GM12873 (cell line): Measurements from ENCODE around the gene FUT2.

ENCODE experiments used
- CTCF ChIP-seq: IDR thresholded peaks from 2 replicates; pipeline ENCODE4 v1.5.1; 2012; ENCODE audit warnings: low read depth, mild to moderate bottlenecking, moderate library complexity, low read length, control low read depth; ENCODE audit not compliant: insufficient read depth; ENCODE audit errors: missing control alignments

The FUT2 gene

GRCh38 chr19:48713041-48713863 lies 17.5 kb downstream of the FUT2 start:
- TF ChIP-seq CTCF, result peak; percentile 40

- TF ChIP-seq CTCF, result no peak
Observed at GRCh38 chr19:48713864-48714755, 18.3 kb downstream of the FUT2 start.

- no peak for TF ChIP-seq CTCF
Observed at GRCh38 chr19:48714759-48715675, 19.2 kb downstream of the FUT2 start.

DNA sequence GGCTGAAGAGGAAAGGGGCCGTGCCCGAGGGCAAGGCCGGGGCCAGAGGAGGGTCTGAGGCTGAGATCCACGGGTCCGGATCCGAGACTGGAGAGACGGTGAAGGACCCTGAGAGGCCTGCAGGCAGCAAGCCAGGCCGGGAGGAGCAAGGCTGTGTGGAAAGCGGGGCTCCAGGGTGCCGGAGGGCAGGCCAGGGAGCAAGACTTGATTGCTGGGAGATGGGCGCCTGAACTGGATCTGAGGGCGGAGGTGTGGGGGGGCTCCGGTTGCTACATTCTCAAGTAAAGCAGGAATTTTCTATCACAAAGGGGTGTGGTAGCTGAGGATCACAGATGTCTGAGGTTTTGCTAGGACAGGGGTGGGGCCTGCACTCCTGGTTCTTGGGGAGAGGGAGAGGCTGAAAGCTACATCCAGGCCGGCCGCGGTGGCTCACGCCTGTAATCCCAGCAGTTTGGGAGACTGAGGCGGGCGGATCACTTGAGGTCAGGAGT lies 20.0 kb downstream of the FUT2 start:
- TF ChIP-seq CTCF, result no peak

DNA sequence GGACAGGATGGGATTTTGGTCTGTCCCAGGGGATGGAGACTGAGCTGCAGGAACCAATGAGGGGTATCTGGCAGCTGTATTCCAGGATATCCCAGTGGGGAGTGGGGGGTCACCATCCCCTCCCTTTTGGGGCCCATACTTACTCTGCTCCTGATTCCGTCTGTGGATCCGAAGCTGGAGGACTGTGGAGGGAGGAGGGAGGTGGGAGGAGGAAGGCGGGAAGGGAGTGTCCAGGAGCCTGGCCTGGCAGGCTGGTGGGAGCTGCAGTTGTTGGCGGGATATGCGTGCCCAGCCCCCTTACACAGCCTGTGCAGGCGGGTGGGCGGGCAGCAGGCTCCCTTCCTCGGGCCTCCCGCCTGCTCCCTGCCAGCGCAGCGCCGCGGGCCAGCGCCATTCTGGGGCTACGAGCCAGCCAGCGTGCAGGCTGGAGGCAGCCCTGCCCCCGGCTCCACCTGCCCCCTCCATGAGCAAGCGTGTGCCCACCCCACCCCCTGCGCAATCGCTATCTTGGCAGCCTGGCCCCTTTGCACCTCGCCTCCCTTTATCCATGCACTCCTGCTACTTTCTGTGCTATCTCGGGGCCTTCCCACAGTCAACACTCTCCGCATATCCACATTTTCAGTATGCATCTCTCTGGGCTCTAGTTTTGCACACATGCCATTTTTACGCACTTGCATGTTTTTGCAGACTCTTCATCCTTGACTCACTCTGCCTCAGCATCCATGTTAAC lies 21.0 kb downstream of the FUT2 start:
- TF ChIP-seq CTCF, result no peak

DNA sequence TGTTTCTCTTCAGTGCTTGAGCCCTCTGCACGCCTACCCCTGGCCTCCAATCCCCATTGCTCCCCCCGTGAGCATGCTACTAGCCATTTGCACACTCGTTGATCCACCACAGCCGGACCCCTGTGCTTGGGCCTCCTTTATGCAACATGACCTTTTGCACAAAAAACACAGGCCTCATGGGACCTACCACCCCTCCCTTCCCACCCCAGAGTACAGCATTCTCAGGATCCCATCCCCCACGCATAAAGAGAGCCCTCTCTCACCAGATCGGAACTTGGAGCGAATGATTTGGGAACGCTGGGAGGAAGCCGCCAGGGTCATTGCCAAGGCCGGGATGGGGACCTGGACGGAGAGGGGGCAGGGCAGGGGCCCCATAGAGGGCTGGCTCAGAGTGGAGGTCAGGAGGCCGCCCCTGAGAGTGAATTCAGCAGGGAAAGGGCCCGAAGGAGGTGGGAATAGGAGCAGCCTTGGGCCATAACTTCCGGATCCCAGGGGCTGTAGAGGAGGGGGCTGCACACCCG lies 23.0 kb downstream of the FUT2 start:
- no peak for TF ChIP-seq CTCF
